GM18505 (cell line): ENCODE data around the gene DCAF16.

ENCODE experiments used
- ATAC-seq: cut with Tn5 transposase; IDR thresholded peaks from one replicate; pipeline ENCODE4 v1.9.1; 2021; ENCODE audit not compliant: unreplicated experiment
- POLR2A ChIP-seq: IDR thresholded peaks from 4 replicates; pipeline ENCODE4 v1.6.1; 2011; ENCODE audit warnings: borderline replicate concordance; ENCODE audit not compliant: insufficient read depth, insufficient read length; ENCODE audit errors: extremely low read depth

Gene DCAF16

GRCh38 chr4:17771284-17771908, 39.2 kb downstream of the DCAF16 start:
- TF ChIP-seq POLR2A: no peak
- no peak for ATAC-seq

GRCh38 chr4:17770845-17771244, 39.7 kb downstream of the DCAF16 start:
- TF ChIP-seq POLR2A: no peak
- no peak for ATAC-seq

- TF ChIP-seq POLR2A: no peak
- ATAC-seq: no peak
Measured at GRCh38 chr4:17769406-17770174, 41.0 kb downstream of the DCAF16 start.

- ATAC-seq: no peak
- TF ChIP-seq POLR2A: no peak
Measured at GRCh38 chr4:17766826-17767458, 43.6 kb downstream of the DCAF16 start.

GRCh38 chr4:17765514-17766286, 44.9 kb downstream of the DCAF16 start:
- no peak for ATAC-seq
- TF ChIP-seq POLR2A: no peak

- TF ChIP-seq POLR2A: no peak
- ATAC-seq: no peak
Measured at GRCh38 chr4:17763931-17764330, 46.6 kb downstream of the DCAF16 start.

GRCh38 chr4:17763416-17763815, 47.1 kb downstream of the DCAF16 start:
- TF ChIP-seq POLR2A: no peak

GRCh38 chr4:17762726-17763125, 47.8 kb downstream of the DCAF16 start:
- no peak for TF ChIP-seq POLR2A
- ATAC-seq: no peak

More at GRCh38 chr4:17763416-17763815, 47.1 kb downstream of the DCAF16 start:
- no peak for ATAC-seq

- no peak for ATAC-seq
- no peak for TF ChIP-seq POLR2A
Measured at GRCh38 chr4:17761062-17761461, 49.5 kb downstream of the DCAF16 start.

GRCh38 chr4:17760626-17761025, 49.9 kb downstream of the DCAF16 start:
- ATAC-seq: no peak
- no peak for TF ChIP-seq POLR2A

- no peak for ATAC-seq
- TF ChIP-seq POLR2A: no peak
Measured at GRCh38 chr4:17758485-17758884, 52.1 kb downstream of the DCAF16 start.

- ATAC-seq: no peak
- no peak for TF ChIP-seq POLR2A
Measured at GRCh38 chr4:17757621-17758020, 52.9 kb downstream of the DCAF16 start.

GRCh38 chr4:17753646-17754045, 56.9 kb downstream of the DCAF16 start:
- no peak for ATAC-seq
- TF ChIP-seq POLR2A: no peak
